Measurements from ENCODE around the gene NDFIP2.
"Not testable (repeated sequence)": the region's sequence is repeated elsewhere in the genome, so short reads cannot be mapped to it uniquely, and the experiment has no call there.

Gene NDFIP2

DNA sequence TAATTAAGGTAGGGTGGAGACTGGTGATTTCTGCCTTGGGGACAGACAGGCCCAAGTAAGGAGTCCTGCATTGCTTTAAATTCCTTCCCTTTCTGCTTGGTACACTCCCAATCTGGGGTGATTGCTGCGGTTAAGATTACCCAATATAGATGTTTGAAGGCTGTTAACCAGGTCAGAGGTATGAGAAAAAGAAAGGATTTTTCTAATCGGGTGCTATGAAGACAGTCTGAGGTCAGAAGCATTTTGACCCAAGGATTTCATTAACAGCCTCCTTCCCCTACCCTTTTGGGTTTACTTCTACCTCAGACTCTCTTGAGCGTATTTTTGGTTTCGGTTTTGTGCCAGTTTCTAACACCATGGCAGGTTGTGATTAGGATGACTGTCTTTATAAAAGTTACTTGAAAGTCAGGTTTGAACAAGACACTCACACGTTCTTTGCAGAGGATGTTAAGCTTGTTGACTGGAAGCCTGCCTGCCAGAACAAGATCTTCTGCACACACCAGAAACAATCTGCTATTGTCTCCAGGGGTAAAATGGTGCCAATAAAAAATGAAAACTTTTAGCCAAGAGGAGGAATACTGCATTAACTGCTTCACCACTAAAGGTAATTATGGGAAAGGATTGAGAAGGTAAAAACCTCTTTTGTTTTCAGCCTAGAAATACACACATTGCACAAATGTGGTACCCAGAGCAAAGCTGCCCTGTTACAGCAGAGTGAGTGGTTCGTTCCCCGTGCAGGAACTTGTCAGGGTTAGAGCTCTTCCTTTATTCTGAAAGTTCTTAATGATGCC lies 108.8 kb downstream of the NDFIP2 start:
- DNase-seq = no peak

DNA sequence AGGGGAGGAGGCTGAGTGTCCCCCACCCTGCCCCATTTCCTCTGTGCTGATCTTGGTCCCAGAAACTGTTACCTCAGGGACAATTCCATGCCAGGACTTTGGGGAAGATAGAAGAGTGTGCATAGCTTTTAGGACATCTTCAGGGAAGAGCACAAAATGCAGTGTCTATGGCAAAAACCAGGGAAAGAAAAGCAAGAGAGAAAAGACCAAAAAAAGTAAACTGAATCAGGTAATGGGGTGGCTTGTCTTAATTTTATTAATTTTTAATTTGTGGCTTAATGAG lies 109.4 kb downstream of the NDFIP2 start:
- DNase-seq = no peak

DNA sequence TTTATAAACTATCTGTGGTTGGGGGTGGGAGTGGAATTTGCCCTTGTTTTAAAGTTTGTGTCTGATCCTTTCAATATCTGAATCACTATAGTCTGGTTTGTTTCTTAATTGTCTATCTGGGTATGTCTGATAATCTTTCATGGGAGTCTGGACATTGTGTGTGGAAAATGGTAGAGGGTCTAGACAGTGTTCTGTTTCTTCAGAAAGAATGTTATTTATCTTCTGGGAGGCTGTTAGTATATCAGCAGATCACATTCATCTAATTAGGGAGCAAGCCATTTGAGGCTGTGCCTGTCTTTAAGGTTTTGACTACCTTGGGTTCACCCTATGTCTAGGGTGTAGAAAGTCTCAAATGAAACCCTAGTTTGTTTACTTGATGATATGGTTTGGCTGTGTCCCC lies 110.5 kb downstream of the NDFIP2 start:
- DNase-seq = no peak

DNA sequence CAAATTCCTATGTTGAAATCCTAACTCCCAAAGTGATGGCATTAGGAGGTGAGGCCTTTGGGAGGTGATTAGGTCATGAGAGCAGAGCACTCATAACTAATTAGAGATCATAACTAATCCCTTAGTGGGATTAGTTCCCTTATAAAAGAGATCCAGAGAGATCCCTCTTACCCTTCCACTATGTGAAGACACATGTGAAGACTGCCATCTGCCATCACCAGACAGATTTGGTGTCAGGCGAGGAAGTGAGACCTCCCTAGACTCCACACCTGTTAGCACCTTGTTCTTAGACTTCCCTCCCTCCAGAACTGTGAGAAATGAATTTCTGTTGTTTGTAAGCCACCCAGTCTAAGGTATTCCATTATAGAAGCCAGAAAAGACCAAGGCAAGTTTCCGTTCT lies 112.2 kb downstream of the NDFIP2 start:
- no peak for DNase-seq

DNA sequence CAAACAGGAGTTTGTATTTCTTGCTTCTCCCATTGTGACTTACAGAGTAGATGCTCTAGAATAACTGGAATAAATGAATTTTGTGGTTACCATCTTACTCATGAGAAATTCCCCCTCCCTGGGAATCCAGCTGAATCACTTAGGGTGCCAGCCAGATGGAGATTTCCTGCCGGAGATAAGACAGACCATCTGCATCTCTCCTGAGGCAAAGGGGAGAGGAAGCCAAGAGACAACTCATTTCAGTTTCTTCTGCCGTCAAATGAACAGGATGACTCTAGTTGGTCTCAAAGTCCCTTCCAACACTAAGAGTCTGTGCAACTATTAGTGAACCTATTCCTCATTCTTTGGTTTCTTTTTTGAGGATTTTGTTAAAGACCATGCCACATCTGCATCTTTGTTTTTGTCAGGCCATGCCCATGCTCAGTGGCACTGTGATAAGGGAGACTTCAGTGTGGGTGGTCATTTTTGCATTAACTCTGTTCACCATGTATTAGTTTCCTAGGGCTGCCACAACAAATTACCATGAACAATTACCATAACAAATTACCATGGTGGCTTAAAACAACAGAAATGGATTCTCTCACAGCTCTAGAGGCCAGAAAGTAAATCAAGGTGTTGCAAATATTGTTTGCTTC lies 112.8 kb downstream of the NDFIP2 start:
- DNase-seq = peak in 5 of 58 donors; percentile 1 to 12 (median 4)

DNA sequence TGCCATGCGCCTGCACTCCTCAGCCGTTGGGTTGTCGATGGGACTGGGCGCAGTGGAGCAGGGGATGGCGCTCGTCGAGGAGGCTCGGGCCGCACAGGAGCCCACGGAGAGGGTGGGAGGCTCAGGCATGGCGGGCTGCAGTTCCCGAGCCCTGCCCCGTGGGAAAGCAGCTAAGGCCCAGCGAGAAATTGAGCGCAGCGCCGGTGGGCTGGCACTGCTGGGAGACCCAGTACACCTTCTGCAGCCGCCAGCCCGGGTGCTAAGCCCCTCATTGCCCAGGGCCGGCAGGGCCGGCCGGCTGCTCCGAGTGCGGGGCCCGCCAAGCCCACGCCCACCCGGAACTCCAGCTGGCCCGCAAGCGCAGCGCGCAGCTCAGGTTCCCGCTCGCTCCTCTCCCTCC lies 119.2 kb downstream of the NDFIP2 start:
- DNase-seq = not testable (repeated sequence)

DNA sequence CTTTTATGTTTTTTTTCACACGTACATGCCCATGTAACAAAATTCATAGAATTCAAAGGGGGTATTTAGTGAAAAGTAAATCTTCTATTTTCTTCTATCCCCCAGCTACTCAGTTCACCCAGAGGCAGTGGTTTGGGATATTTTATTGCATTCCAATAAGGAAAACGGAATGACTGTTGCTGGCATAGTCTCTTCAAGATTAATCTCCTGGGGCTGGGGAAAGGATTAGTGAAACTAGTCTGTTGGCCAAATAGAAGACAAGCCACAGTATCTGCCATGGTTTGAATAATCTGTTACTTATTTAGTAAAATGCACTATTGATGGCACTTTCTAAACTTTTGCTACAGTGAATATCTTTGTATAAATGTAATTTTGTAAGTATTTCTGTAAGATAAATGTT lies 122.0 kb downstream of the NDFIP2 start:
- DNase-seq = no peak

DNA sequence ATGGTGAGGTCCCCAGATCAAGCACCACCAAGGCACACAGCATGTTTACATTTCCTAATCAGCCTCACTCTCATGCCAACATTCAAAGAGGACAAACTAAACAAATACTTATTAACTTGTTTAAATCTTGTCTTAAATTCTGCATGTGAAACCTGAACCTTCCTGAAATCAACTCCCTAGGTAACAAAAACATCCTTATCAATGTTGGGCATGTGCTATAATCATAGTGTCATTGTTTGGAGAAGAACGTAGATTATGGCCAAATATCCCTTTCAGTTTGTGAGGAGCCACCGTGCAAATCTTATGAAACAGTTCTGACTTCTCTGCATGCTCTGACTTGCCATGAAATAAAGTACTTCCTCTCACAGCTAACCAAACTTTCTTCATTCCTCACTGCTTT lies 123.8 kb downstream of the NDFIP2 start:
- DNase-seq = no peak

Data from anterior cingulate cortex (tissue), 58 donors.